RPMI7951 (cell line): ENCODE results near the gene NFIA. TPM values are rescaled to one million over a fixed set of nuclear protein-coding genes. Genes with fewer than 3 reads are reported as not detected.

Experiments
- DNase-seq: peaks from one replicate; pipeline ENCODE4 v3.0.0-alpha.2; 2012; ENCODE audit warnings: low read depth
- total RNA-seq: library from RNA; depleted of rRNA; stranded (reverse); fragments of >200 nt; shearing (Covaris generic); gene quantifications from 2 replicates; pipeline ENCODE4 v1.2.3, GENCODE V29; 2014

The NFIA gene
- total RNA-seq, 1 experiment from 2014 or later: 3.0 TPM

DNA sequence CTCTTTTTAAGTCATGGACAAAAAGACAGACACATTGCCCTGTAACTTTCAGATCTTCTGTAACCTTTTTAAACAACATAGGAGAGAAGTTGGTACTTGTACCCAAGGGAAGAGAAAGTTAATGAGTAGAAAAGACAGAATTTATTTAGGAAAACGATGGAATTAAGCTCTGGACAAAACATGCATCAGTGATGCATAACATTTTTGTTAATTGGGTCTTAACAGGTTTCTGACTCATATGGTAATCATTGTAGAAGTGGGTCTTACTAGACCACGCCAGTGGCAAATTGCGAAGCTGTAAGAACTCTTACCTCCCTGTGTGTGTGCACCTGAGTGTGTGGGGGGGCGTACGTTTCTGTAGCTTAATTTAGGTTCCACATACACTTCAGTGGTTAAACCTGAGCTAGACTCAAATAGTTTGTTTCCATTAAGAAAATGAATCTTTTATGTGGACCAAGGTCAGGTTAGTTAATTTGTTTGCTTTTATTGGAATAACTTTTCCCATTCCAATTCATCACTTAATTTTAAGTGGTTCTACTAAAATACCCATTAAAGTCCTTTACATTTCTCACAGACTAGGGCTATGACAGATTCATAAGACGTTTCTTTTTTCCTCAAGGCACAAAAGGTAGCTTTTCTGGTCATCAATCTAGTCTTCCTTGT is 48.1 kb downstream of the NFIA start:
- DNase-seq: no peak

DNA sequence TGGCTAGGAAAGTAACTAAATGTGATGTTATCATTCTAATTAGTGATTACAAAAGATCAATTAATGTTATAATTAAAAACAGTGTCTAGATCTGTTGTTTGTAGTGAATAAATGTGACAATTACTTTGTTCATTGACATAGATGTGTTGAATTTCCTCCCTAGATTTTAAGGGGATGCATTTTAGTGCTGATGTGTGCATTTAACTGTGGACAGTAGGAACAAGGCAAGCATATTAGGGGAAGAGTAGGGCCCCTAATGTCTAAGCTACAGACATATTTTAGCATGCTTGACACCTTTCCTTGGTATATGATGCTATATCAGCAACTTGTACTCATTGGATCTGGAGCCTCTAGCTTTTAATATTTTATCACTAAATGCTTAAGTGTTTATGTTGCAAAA is 48.9 kb downstream of the NFIA start:
- no peak for DNase-seq

DNA sequence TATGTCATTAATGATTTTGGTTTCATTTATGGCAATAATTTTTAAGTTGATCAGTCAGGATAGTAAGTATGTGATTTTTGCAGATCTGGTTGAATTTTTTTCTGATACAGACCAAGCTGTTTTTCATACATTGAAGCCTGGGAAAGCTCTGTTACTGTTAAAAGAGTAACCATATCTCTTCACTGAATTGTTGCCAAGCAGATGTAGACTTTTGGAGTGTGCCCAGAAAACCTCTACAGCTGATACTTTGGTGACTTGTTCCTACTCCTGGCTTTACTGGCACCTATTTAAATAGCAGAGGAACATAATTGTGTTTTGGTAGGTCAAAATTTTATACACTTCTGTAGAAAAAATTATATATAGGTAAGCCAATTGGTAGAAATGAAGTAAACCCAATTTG is 49.4 kb downstream of the NFIA start:
- DNase-seq: no peak

DNA sequence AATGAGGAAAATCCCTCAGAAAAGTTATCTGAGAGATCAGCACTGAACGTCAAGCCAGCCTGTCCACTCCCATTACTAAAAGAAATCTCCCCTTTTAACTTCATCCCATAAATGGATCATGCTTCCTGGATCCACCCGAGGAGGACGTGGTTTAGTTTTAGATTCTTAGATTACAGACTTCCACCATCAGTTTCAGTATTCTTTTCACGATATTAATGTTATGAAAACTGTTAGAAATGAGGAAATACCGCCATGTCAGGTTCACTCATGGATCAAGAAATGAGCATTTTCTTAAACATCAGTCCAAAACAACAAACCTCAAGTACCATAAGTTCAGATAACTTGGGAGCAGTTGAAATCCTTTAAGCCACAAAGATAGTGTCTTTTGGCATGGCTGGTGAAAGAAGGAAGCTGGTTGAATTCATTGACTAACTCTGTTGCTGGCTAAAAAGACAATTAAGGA is 49.8 kb downstream of the NFIA start:
- no peak for DNase-seq

DNA sequence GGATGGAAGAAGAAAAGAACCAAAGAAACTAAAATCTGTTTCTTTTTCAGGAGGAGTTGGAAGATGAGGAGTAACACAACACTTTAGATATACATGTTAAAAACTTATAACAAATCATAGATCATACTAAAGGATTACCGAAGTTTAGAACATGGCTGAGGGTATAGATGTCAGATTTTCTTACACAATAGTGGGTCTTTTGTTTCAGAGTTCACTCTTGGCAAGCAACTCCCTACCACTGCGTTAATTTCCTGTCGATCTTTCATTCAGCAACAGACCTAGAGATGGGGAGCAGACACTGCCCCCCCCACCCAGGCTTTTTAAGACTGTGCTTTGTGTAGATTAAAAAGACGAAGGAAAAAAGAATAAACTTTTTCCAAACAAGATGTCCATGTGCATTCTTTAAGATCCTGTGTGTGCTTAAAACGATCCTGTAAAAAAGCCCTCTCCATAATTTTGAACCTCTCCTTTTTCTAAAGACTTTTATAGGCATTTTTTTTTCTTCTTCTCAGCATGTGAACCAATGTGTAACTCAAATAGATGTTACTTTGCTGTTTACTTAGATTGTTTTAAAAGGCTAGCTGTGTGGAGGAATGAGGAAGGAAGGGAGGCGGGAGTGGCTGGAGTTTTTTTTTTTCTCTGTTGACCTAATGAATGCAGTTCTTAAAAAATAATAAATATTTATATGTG is 50.4 kb downstream of the NFIA start:
- no peak for DNase-seq

DNA sequence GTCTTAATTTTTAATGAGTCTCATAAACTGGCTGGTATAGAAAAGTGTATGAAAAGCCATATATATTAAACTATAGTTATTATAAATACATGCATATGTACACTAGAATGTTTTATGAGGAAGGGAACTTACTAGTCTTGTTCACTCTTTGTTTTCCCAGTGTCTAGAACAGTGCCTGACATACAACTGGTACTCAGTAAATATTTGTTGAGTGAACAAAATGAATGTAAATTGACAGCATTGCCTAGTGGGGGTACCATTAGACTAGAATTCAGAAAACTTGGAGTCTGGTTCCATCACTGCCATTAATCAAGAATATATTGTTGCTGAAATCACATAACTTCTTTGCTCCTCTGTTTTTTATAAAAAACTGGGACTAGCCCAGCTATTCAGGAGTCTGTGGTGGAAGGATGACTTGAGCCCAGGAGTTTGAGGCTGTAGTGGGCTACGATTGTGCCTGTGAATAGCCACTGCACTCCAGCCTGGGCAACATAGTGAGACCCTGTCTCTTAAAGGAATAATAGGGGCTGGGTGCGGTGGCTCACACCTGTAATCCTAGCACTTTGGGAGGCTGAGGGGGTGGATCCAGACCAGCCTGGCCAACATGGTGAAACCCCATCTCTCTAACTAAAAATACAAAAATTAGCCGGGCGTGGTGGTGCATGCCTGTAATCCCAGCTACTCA is 51.1 kb downstream of the NFIA start:
- DNase-seq: no peak

DNA sequence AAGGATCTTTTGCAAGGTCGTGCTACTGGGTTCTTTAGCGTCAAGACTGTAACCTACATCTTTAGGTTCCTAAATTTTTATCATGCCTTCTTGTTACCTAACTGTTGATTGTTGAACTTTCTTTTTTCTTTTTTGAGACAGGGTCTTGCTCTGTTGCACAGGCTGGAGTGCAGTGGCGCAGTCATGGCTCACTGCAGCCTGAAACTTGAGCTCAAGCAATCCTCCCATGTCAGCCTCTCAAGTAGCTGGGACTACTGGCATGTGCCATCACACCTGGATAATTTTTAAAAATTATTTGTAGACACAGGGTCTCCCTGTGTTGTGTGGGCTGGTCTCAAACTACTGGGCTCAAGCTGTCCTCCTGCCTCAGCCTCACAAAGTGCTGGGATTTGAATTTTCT is 52.9 kb downstream of the NFIA start:
- no peak for DNase-seq

DNA sequence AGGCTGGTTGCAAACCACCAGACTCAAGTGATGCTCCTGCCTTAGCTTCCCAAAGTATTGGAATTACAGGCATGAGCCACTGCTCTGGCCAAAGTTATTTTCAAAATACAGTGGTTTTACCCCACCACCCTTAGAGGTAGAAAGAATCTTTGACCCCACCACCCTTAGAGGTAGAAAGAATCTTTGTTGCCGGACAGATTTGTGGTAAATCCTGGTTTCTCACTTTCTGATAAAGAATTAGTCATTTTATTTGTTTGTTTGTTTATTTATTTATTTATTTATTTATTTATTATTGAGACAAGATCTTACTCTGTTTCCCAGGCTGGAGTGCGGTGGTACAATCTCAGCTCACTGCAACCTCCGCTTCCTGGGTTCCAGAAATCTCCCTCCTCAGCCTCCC is 55.9 kb downstream of the NFIA start:
- DNase-seq: no peak

DNA sequence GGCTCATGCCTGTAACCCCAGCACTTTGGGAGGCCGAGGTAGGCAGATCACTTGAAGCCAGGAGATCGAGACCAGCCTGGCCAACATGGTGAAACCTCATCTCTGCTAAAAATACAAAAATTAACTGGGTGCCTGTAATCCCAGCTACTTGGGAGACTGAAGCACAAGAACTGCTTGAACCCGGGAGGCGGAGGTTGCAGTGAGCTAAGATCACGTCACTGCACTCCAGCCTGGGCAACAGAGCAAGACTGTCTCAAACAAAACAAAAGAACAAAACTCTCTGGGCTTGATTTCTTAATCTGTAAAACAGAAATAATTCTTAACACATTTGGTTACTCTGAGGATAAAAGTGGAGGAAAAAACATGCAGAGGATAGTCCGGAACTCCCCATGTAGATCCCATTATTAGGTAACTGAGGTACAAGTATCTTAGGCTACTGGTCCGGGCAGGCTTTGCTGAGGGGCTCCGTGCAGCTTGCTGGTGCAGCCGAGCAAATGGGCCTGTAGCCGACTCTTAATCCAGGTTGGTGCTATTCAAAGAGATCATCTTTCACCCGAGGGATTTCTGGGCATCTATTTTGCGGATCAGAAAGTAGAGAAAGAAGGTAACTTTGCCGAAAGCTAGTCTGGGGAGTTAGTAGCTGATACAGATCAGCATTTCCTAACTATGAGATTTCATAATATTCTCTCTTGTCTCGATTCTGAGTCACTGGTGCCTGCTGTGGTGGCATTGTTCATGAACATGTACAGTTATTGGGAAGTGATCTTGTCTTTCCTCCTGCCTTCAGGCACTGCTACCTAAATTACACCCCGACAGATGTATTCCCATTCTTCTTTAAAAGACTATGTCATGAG is 56.8 kb downstream of the NFIA start:
- DNase-seq: no peak

DNA sequence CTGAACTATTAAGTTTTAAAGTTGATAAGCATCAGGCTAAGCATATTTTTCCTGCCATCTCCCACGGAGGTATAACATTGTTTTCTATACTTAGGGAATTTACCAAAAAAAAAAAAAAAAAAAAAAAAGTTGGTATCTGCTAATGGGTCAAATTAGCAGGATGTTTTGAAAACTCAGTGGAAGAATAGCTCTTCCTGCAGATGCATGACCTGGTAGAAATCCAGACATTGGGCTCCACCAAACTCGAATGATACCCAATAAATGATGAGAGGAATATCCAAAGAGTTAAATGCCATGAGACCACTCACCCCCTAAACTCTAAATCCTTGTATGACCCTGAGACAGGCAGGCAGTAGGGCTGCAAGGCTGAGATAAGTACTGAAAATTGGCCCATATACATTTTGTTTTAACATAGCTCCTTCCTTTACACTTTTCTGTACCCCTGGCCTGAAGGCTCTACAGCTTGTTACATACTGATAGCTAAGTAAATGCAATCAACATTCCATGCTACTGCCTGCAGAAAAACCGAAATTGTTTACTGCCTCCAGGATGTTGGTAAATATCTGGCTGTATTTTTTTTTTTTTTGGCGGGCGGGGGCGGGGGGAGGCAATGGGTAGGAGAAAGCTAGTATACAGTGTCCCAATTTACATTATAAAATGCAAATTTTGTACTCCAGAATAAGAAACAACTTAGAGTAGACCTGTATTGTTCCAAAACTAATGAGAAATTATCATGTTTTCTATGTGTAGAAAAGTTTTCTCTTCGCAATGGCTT is 57.6 kb downstream of the NFIA start:
- no peak for DNase-seq

DNA sequence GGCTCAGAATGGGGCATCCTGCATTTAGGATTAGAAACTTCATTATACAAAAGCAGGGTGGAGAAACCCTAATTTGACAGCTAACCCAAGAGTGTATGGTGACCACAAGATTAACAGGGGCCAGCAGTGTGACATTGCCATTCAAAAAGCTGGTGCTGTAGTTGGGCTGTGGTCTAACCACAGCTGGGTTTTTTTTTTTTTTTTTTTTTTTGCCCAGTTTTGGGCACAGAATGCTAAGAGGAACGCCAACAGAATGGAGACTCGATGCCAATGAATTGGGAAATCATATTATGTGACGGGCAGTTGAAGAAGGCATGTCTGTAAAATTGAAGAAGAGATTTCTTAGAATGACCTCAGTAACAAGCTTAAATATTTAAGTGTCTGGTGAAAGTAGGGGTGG is 58.4 kb downstream of the NFIA start:
- DNase-seq: no peak

DNA sequence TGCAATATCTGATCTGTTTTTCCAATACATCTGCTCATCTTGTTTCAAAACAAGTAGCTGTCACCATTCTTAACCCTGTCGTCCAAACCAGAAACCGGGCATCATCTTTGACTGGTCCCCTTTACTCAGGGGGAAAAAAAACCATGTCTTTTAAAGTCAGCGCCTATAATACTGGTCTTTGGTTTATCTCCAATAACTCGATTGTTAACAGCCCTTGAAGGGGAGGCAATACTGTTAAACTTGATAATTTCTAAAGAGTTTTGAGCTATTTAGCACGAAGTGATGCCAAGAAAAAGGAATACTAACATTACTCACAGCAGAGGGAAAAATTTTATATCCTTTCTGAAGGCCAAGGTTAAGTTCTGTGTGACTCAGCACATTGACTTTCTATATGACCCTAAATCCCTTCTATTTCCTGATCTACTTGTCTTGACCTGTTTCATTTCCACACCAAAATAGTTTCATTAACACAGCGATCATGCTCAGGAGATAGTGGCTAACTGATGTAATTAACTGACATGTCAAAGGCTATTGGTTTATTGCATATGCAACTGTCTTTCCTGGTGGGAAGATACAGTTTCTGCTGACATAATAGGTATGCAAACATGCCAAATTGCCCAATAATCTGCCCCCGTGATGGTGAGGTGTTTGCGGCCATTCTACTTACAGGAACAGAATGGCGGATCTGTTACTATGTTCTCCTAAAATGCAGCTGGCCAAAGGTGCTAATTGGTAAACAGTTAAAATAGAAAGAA is 59.1 kb downstream of the NFIA start:
- no peak for DNase-seq

DNA sequence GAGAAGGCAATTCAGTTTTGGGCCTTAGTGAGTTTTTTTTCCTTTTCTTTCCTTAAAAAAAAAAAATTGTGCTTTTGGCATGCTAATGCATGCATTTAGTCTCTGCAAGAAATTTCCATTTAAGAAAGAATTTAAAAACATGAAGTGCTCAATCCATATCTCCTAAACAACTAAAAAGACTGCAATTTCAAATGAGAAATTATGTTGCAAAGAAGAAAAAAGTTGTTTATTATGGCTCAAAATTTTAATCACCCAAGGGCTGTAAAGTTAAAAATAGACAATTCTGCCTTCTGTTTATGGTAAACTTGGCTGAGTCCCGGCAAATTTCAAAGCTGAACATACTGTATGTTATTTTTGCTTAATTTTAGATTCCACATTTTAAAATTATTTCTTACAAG is 59.7 kb downstream of the NFIA start:
- DNase-seq: no peak

DNA sequence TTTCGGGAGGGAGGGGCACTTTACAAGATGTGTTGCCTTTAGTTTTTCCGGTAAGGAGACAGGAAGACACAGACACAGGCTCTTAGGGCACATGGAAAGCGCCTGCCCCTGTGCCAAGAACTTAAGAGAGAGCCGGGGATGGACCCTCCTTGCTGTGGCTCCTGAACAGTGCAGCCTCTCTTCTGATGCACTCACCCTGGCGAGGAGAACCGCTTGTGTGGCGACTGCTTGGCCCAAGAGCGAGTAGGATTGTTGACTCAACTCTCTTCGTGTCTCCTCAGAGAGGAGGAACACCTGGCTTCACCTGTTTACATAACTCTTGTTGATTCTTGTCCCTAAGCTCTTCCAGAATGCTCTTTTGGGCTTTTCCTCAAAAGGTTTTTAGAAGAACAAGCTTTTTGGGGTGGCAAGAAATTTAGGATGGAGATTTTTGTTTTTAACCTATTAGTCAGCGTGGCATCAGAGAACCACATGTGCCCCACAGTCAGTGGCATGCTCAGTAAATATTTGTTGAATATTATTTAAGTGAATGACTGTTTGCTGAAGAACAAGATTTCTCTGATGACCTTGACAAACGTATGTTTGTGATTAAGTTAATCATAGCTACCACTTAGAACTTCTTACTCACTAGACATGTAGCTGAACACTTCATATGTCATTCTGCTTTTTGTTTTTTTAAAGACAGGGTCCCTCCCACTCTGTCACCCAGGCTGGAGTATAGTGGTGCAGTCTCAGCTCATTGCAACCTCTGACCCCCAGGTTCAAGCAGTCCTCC is 60.6 kb downstream of the NFIA start:
- no peak for DNase-seq

DNA sequence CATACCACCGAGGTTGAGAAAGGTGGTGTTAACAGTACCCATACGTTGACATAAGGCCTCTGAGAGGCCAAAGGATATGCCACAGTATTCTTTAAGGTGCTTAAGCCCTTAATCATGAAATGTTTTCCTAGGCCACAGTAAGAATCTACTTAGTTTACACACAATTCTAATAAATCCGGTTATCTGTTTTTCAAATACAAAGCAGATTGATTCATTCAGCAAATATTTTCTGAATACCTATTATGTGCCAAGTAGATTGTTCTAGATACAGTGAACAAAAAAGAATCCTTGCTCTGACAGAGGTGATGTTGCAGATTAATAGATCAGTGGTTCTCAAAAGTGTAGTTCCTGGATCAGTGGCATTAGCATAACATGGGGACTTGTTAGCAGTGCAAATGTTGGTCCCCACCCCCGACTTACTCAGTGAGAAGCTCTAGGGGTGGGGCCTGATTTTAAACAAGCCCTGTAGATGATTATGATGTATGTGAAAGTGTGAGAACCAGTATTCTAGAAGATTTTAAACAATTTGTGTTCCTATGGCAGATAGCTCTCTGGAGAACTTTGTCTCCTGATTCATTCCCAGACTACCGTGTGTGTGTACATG is 61.6 kb downstream of the NFIA start:
- DNase-seq: no peak

DNA sequence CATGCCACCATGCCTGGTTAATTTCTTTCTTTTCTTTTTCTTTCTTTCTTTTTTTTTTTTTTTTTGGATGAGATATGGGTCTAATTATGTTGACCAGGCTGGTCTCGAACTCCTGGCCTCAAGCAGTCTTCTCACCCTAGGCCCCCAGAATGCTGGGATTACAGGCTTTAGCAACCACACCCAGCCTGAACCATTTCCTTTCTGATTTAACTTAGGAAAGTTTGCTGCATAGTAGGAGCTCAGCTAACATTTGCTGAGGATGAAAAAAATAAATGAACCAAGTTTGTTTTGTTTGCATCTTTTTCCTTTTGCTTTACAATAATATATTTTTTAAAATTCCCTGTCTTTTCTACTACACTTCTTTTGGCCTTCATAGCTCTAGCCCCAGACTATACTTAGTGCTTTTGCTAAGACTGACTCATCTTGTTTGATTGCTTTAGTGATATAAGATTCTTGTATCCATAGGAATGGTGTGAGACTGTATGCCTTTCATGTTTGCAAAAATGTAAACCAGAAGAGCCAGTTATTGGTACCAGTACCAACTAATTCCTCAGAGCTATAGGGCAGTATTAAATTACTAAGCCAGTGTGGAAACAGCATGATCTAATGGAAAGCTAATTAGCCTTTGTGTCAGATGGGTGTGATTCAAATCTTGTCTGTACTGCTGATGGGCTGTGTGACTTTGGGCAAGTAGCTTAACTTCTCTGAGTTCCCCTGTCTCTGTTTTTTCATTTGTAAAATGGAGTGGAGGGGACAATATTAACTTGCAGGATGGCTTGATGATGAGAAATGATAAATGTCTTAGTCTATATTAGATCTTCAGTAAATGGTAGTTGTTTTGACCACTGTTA is 66.9 kb downstream of the NFIA start:
- DNase-seq: no peak

DNA sequence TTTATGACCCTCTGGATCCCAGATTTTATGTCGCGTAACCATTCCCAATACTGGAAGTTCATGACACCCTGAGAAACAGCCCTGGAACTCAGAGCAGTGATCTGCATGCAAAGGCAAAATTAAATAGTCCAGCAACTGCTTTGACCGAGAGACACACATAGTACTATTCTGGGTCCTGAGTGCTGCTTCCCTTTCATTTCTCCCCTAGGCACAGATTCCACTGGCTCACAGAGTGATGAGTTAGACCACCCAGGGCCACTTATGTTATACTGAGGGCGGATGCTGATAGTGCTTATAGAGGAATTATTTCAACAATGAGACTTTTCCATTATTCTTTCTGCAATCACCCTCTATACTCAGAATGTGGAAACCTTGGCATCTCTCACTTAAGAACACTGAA is 69.2 kb downstream of the NFIA start:
- no peak for DNase-seq

DNA sequence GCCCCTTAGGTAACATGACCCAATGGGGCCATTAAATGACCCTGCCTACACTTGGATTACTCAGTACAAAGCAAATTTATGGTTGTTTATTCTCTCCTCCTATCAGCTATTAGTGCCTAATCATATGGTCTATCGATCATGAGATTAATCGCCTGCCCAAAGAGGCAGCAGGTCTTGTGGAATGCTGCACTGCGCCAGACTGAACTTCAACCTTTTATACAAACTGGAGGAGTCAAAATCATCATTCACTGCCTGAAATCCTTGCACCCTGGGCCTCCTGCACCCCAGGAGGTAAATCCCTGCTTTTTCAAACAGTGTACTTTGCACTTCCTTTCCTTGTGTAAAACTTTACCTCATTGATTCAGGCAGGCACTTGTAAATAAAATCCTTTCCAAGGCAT is 69.7 kb downstream of the NFIA start:
- no peak for DNase-seq
